HepG2 (cell line): ENCODE data around the gene UVSSA. TPM values are rescaled to one million over a fixed set of nuclear protein-coding genes. Genes with fewer than 3 reads are reported as not detected.

ENCODE experiments used
- ATAD3A ChIP-seq: sonication (generic); formaldehyde crosslinking; IDR thresholded peaks from 2 replicates; pipeline ENCODE4 v1.4.0; 2020; ENCODE audit warnings: missing genetic modification reagents
- CHD2 ChIP-seq: IDR thresholded peaks from 2 replicates; pipeline ENCODE4 v1.6.1; 2011; ENCODE audit warnings: low read depth, low read length, improper control_type of control experiment
- HOXD1 ChIP-seq: sonication (generic); formaldehyde crosslinking; IDR thresholded peaks from 2 replicates; pipeline ENCODE4 v1.5.0; 2020; ENCODE audit warnings: missing genetic modification reagents
- KLF12 ChIP-seq: sonication (generic); formaldehyde crosslinking; IDR thresholded peaks from 2 replicates; pipeline ENCODE4 v1.4.0; 2020; ENCODE audit warnings: missing genetic modification reagents, borderline replicate concordance
- KLF6 ChIP-seq: IDR thresholded peaks from 2 replicates; pipeline ENCODE4 v1.8.0; 2016; ENCODE audit warnings: missing biosample characterization, missing genetic modification reagents
- POLR2AphosphoS2 ChIP-seq: IDR thresholded peaks from 2 replicates; pipeline ENCODE4 v1.6.1; 2011; ENCODE audit warnings: low read depth, low read length, improper control_type of control experiment
- RFX3 ChIP-seq: IDR thresholded peaks from 2 replicates; pipeline ENCODE4 v1.6.1; 2016; ENCODE audit warnings: missing biosample characterization, missing genetic modification reagents
- TBP ChIP-seq: sonication (generic); formaldehyde crosslinking; IDR thresholded peaks from 2 replicates; pipeline ENCODE4 v1.5.0; 2020; ENCODE audit warnings: missing genetic modification reagents
- TMF1 ChIP-seq: sonication (generic); formaldehyde crosslinking; IDR thresholded peaks from 2 replicates; pipeline ENCODE4 v1.8.1; 2022; ENCODE audit warnings: low read depth, missing genetic modification reagents
- ZBTB7A ChIP-seq: sonication (generic); formaldehyde crosslinking; IDR thresholded peaks from 2 replicates; pipeline ENCODE4 v1.8.0; 2022; ENCODE audit warnings: mild to moderate bottlenecking, missing genetic modification reagents
- ZBTB7B ChIP-seq: sonication (generic); formaldehyde crosslinking; IDR thresholded peaks from 2 replicates; pipeline ENCODE4 v1.4.0; 2020; ENCODE audit warnings: missing genetic modification reagents
- ZFP36L2 ChIP-seq: sonication (generic); formaldehyde crosslinking; IDR thresholded peaks from 2 replicates; pipeline ENCODE4 v1.4.0; 2020; ENCODE audit warnings: missing genetic modification reagents
- ZNF232 ChIP-seq: sonication (generic); formaldehyde crosslinking; IDR thresholded peaks from 2 replicates; pipeline ENCODE4 v1.4.0; 2020; ENCODE audit warnings: missing genetic modification reagents, borderline replicate concordance
- ZNF337 ChIP-seq: sonication (generic); formaldehyde crosslinking; IDR thresholded peaks from 2 replicates; pipeline ENCODE4 v1.5.1; 2020; ENCODE audit warnings: missing genetic modification reagents, low read depth, mild to moderate bottlenecking, borderline replicate concordance
- ZSCAN20 ChIP-seq: sonication (generic); formaldehyde crosslinking; IDR thresholded peaks from 2 replicates; pipeline ENCODE4 v1.4.0; 2020; ENCODE audit warnings: missing genetic modification reagents, mild to moderate bottlenecking, borderline replicate concordance
- polyA plus RNA-seq, 8 experiments: library from polyadenylated mRNA; depleted of rRNA in 3 of 8; stranded (reverse) in 7 of 8; unstranded in 1 of 8; fragments of >200 nt; fragmentation: Illumina TruSeq in 4 of 8; extraction: Trizol in 4 of 8; gene quantifications; 2 replicates each; pipeline versions ENCODE4 v1.2.1 to v1.2.3, GENCODE V29; 2011 to 2016; ENCODE audit warnings: low read depth in 4 of 8, missing spikeins in 1 of 8, mixed read lengths in 1 of 8; ENCODE audit not compliant: insufficient read depth in 1 of 8
- total RNA-seq, 5 experiments: library from RNA; depleted of rRNA; stranded (reverse); fragments of >200 nt; fragmentation: Illumina TruSeq; extraction: Trizol; gene quantifications; 2 replicates each; pipeline ENCODE4 v1.2.3, GENCODE V29; 2016; ENCODE audit warnings: low read depth in 1 of 5
- TF ChIP-seq, protein P1 (sequence below): sonication (generic); formaldehyde crosslinking; IDR thresholded peaks from 2 replicates; pipeline ENCODE4 v1.4.0; 2020; ENCODE audit warnings: missing genetic modification reagents
- TF ChIP-seq, protein P2 (sequence below): fragments of 450-650 bp; IDR thresholded peaks from 2 replicates; pipeline ENCODE4 v1.6.1; 2017; ENCODE audit warnings: mild to moderate bottlenecking
- TF ChIP-seq, protein P3 (sequence below): sonication (generic); formaldehyde crosslinking; IDR thresholded peaks from 2 replicates; pipeline ENCODE4 v1.5.1; 2020; ENCODE audit warnings: missing genetic modification reagents, mild to moderate bottlenecking, borderline replicate concordance

The UVSSA gene
- total and polyA plus RNA-seq, 2 of the 13 experiments (the other 11 are each of a cell fraction or from before 2014, with no cell fraction given): 4.6 to 8.4 TPM

DNA sequence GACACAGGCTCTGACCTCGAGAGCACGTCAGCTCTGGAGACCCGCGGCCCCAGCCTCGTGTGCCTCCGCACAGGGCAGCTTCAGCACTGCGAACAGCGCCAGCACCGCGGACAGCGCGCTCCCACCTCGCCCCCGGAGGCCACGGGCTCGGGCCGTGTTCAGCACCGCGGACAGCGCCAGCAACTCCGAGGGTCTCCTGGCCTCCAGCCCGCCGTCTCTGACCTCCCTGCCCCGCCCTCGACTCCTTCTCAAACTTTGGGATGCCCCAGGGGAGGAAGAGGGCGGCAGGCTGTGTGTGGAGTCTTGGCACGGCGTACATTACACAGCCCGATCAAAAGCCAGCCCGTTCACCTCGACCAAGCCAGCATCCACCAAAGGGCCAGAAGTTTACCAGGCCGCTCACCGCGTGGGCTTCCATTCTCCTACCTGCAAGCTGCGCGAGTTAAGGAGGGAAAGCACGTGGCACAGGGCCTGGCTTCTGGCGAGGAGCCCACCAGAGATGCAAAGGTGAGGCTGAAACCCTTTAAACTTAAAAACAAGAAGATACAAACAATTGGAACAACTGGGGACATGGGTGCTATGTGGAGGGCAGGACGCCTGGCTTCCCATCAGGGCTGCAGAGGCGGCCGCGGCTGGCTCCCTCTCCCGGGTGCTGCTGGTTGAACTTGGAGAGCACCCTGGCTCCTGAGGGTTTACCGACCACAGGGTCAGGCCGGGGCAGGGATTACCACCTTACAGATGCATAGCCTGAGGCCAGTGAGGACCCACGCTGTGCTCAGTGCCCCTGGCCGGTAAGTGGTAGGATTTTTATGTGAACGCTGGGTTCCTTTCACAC is 63.7 kb downstream of the UVSSA start (continued):
- TF ChIP-seq, protein P1, sequence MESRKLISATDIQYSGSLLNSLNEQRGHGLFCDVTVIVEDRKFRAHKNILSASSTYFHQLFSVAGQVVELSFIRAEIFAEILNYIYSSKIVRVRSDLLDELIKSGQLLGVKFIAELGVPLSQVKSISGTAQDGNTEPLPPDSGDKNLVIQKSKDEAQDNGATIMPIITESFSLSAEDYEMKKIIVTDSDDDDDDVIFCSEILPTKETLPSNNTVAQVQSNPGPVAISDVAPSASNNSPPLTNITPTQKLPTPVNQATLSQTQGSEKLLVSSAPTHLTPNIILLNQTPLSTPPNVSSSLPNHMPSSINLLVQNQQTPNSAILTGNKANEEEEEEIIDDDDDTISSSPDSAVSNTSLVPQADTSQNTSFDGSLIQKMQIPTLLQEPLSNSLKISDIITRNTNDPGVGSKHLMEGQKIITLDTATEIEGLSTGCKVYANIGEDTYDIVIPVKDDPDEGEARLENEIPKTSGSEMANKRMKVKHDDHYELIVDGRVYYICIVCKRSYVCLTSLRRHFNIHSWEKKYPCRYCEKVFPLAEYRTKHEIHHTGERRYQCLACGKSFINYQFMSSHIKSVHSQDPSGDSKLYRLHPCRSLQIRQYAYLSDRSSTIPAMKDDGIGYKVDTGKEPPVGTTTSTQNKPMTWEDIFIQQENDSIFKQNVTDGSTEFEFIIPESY: peak; percentile 92
- TF ChIP-seq ZSCAN20 (CRISPR knock-in tag) (peak; percentile 100), KLF12 (CRISPR knock-in tag) (peak; percentile 100), TBP (CRISPR knock-in tag) (no peak), HOXD1 (CRISPR knock-in tag) (peak; percentile 100), TMF1 (CRISPR knock-in tag) (peak; percentile 100), ATAD3A (CRISPR knock-in tag) (peak; percentile 100), ZBTB7A (CRISPR knock-in tag) (peak; percentile 100), POLR2AphosphoS2 (no peak), RFX3 (peak; percentile 82), KLF6 (peak; percentile 100), ZBTB7B (CRISPR knock-in tag) (peak; percentile 100), ZNF232 (CRISPR knock-in tag) (peak; percentile 100), CHD2 (no peak), ZFP36L2 (CRISPR knock-in tag) (peak; percentile 100), ZNF337 (CRISPR knock-in tag) (peak; percentile 99)
- TF ChIP-seq, protein P2, sequence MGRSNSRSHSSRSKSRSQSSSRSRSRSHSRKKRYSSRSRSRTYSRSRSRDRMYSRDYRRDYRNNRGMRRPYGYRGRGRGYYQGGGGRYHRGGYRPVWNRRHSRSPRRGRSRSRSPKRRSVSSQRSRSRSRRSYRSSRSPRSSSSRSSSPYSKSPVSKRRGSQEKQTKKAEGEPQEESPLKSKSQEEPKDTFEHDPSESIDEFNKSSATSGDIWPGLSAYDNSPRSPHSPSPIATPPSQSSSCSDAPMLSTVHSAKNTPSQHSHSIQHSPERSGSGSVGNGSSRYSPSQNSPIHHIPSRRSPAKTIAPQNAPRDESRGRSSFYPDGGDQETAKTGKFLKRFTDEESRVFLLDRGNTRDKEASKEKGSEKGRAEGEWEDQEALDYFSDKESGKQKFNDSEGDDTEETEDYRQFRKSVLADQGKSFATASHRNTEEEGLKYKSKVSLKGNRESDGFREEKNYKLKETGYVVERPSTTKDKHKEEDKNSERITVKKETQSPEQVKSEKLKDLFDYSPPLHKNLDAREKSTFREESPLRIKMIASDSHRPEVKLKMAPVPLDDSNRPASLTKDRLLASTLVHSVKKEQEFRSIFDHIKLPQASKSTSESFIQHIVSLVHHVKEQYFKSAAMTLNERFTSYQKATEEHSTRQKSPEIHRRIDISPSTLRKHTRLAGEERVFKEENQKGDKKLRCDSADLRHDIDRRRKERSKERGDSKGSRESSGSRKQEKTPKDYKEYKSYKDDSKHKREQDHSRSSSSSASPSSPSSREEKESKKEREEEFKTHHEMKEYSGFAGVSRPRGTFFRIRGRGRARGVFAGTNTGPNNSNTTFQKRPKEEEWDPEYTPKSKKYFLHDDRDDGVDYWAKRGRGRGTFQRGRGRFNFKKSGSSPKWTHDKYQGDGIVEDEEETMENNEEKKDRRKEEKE: no peak
- TF ChIP-seq, protein P3, sequence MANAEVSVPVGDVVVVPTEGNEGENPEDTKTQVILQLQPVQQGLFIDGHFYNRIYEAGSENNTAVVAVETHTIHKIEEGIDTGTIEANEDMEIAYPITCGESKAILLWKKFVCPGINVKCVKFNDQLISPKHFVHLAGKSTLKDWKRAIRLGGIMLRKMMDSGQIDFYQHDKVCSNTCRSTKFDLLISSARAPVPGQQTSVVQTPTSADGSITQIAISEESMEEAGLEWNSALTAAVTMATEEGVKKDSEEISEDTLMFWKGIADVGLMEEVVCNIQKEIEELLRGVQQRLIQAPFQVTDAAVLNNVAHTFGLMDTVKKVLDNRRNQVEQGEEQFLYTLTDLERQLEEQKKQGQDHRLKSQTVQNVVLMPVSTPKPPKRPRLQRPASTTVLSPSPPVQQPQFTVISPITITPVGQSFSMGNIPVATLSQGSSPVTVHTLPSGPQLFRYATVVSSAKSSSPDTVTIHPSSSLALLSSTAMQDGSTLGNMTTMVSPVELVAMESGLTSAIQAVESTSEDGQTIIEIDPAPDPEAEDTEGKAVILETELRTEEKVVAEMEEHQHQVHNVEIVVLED (CRISPR knock-in tag): peak; percentile 76
